Transverse colon (tissue), 4 donors: ENCODE measurements around the gene KRTAP21-3. TPM values are rescaled to one million over a fixed set of nuclear protein-coding genes. Genes with fewer than 3 reads are reported as not detected.

Experiments used
- DNase-seq: peaks from one replicate; pipeline ENCODE4 v3.0.0-alpha.2; 2019
- H3K27ac ChIP-seq, 4 donors: fragments of 200-600 bp; sonication (generic); 2 replicates each; pipeline ENCODE4 v1.5.1; 2016 to 2018; ENCODE audit warnings: inconsistent platforms in 4 of 4
- H3K27me3 ChIP-seq: fragments of 200-600 bp; sonication (generic); 2 replicates; pipeline ENCODE4 v1.5.1; 2017; ENCODE audit warnings: inconsistent platforms
- H3K36me3 ChIP-seq, 4 donors: fragments of 200-600 bp; sonication (generic); 2 replicates each; pipeline ENCODE4 v1.5.1; 2017 to 2019; ENCODE audit warnings: inconsistent platforms in 4 of 4
- H3K4me1 ChIP-seq, 4 donors: fragments of 200-600 bp; sonication (generic); 2 replicates each; pipeline ENCODE4 v1.5.1; 2017 to 2020; ENCODE audit warnings: inconsistent platforms in 4 of 4
- H3K4me3 ChIP-seq, 4 donors: fragments of 200-600 bp; sonication (generic); 1 replicate in 1 of 4; 2 replicates in 3 of 4; pipeline versions ENCODE4 v1.5.1 to v1.6.1; 2017 to 2019; ENCODE audit warnings: inconsistent platforms in 4 of 4
- H3K9me3 ChIP-seq, 2 donors: fragments of 200-600 bp; sonication (generic); 2 replicates each; pipeline ENCODE4 v1.5.1; 2017 to 2019; ENCODE audit warnings: inconsistent platforms in 2 of 2
- EP300 ChIP-seq: sonication (generic); formaldehyde crosslinking; IDR thresholded peaks from one replicate; pipeline ENCODE4 v1.6.1; 2017; ENCODE audit warnings: antibody characterized with exemption, low read depth
- POLR2A ChIP-seq: fragments of 450-650 bp; IDR thresholded peaks from one replicate; pipeline ENCODE4 v1.6.1; 2016; ENCODE audit warnings: antibody characterized with exemption, mild to moderate bottlenecking, moderate library complexity
- POLR2AphosphoS5 ChIP-seq, 3 donors: sonication (generic); formaldehyde crosslinking; IDR thresholded peaks; one replicate each; pipeline ENCODE4 v1.6.1; 2016; ENCODE audit warnings: antibody characterized with exemption in 3 of 3
- WGBS, 2 donors: methylation state at CpG; one replicate each; pipeline ENCODE4 v1.1.5; 2018; ENCODE audit warnings: low coverage in 1 of 2; 5-methylcytosine and 5-hydroxymethylcytosine counted together
- in situ Hi-C, 4 donors: fragments of 200-750 bp; cut with MboI; loops; one replicate each; pipeline versions ENCODE4 v1.15.0 to v1.15.1; 2017; ENCODE audit warnings: low sequenced_read_pairs in 3 of 4, low pct_ligation_motif_present in 1 of 4, low pct_unique_long_range_greater_than_20kb in 1 of 4
- intact Hi-C: fragments of 100-400 bp; cut with DNase I; formaldehyde crosslinking; loops from one replicate; pipeline ENCODE4 v1.15.1; 2023; ENCODE audit warnings: low total_unique reads
- total RNA-seq, 4 donors: library from RNA; depleted of rRNA; stranded (reverse); fragments of >200 nt; gene quantifications; one replicate each; pipeline ENCODE4 v1.1.0, GENCODE V29; 2016
- TF ChIP-seq, protein P1 (sequence below), 5 experiments: fragments of 200-600 bp in 3 of 5; fragments of 450-650 bp in 2 of 5; sonication (generic) in 3 of 5; IDR thresholded peaks; 1 replicate in 2 of 5; 2 replicates in 3 of 5; pipeline ENCODE4 v1.5.1; 2016 to 2017; ENCODE audit warnings: antibody characterized with exemption in 5 of 5, inconsistent platforms in 3 of 5, mild to moderate bottlenecking in 2 of 5, moderate library complexity in 1 of 5

Gene KRTAP21-3
- total RNA-seq, 4 donors from 2014 or later: not detected

DNA sequence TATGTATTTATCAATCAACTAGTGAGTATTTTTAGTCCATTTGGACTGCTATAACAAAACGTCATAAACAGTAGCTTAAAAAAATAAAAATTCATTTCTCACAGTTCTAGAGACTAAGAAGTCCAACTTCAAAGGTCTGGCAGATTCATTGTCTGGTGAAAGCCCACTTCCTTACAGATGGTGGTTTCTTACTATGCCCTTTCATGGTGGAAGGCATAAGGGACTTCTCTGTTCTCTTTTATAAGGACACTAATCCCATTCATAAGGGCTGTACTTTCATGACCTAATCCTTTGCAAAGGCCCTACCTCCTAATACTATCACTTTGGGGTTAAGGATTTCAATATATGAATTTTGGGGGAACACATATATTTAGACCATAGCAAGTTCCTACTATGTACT is 38.0 kb downstream of the KRTAP21-3 start:
- no peaks in the 10 kb centered on the region for H3K27me3 ChIP-seq
- H3K4me3 ChIP-seq: no peak overlapping the region
- no peaks in the 10 kb centered on the region for H3K36me3 ChIP-seq
- H3K27ac ChIP-seq: no peak overlapping the region
- DNase-seq: no peak
- 40 to 45% methylated on average over 1 of the region's 1 CpG for WGBS, 2 donors
- intact Hi-C loops: no loop called here
- peaks cover 0 to 2% of the 10 kb centered on the region in 2 donors for H3K9me3 ChIP-seq
- TF ChIP-seq EP300 (no peak), POLR2AphosphoS5 (IDR thresholded peaks at IDR 0.05) (no peak), POLR2A (no peak)
- TF ChIP-seq, protein P1, sequence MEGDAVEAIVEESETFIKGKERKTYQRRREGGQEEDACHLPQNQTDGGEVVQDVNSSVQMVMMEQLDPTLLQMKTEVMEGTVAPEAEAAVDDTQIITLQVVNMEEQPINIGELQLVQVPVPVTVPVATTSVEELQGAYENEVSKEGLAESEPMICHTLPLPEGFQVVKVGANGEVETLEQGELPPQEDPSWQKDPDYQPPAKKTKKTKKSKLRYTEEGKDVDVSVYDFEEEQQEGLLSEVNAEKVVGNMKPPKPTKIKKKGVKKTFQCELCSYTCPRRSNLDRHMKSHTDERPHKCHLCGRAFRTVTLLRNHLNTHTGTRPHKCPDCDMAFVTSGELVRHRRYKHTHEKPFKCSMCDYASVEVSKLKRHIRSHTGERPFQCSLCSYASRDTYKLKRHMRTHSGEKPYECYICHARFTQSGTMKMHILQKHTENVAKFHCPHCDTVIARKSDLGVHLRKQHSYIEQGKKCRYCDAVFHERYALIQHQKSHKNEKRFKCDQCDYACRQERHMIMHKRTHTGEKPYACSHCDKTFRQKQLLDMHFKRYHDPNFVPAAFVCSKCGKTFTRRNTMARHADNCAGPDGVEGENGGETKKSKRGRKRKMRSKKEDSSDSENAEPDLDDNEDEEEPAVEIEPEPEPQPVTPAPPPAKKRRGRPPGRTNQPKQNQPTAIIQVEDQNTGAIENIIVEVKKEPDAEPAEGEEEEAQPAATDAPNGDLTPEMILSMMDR (IDR thresholded peaks at IDR 0.05): no peak
- in situ Hi-C loops: no loop called here
- no peaks in the 10 kb centered on the region for H3K4me1 ChIP-seq

DNA sequence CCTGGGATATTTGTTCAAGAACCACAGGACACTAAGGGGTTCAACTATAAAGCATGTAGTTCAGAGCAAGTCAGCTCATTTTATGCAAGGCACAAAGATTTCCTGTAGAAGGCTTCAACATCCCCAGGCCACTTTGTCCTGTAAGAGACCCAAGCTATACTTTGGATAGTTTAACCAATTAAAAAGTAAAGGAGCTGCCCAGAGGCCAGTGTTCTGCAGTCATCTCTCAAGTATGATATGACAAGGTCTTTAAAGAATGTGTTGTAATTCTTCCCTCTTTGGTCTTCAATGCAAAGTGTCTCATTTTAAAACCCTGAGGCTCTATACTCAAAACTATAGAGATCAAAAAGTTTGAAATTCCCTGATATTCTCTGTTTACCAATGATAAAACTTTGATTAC is 41.8 kb downstream of the KRTAP21-3 start:
- H3K27me3 ChIP-seq: no peaks in the 10 kb centered on the region
- intact Hi-C loops: loop anchor here (5.0 kb wide), 1 partner anchor 1174 kb away; no protein-coding TSS in a partner anchor
- no peak overlapping the region for H3K4me3 ChIP-seq
- DNase-seq: no peak
- H3K4me1 ChIP-seq: no peaks in the 10 kb centered on the region
- no peak overlapping the region for H3K27ac ChIP-seq
- TF ChIP-seq, protein P1 (IDR thresholded peaks at IDR 0.05): no peak
- TF ChIP-seq EP300: no peak
- no peak for TF ChIP-seq POLR2A
- TF ChIP-seq POLR2AphosphoS5 (IDR thresholded peaks at IDR 0.05): no peak
- in situ Hi-C loops: no loop called here
- no peaks in the 10 kb centered on the region for H3K36me3 ChIP-seq
- H3K9me3 ChIP-seq: no peaks in the 10 kb centered on the region

DNA sequence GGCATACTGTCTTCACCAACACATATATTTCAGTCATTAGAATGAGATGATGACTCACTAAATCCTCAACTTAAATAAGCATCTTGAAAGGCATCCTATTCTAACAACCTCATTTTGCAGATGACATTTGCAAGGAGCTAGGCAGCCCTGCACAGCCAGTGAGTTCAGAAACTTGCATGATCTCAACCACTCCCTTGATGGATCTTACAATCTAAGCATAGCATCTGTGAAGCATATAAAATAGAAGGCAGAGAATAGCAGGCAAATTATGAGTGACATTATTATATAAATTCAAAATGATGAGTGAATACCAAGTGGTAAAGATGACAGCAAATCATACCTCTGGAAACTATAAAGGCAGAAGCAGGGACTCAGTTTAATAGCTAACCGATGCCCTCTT is 44.3 kb downstream of the KRTAP21-3 start:
- Histone ChIP-seq H3K4me1 (no peaks in the 10 kb centered on the region), H3K9me3 (no peaks in the 10 kb centered on the region), H3K4me3 (no peak overlapping the region), H3K27me3 (no peaks in the 10 kb centered on the region), H3K27ac (no peak overlapping the region), H3K36me3 (no peaks in the 10 kb centered on the region)
- in situ Hi-C loops: no loop called here
- intact Hi-C loops: no loop called here
- no peak for DNase-seq
- TF ChIP-seq EP300 (no peak), POLR2A (no peak), POLR2AphosphoS5 (IDR thresholded peaks at IDR 0.05) (no peak)
- TF ChIP-seq, protein P1 (IDR thresholded peaks at IDR 0.05): no peak
- 66 to 80% methylated on average over 1 of the region's 1 CpG for WGBS, 2 donors

DNA sequence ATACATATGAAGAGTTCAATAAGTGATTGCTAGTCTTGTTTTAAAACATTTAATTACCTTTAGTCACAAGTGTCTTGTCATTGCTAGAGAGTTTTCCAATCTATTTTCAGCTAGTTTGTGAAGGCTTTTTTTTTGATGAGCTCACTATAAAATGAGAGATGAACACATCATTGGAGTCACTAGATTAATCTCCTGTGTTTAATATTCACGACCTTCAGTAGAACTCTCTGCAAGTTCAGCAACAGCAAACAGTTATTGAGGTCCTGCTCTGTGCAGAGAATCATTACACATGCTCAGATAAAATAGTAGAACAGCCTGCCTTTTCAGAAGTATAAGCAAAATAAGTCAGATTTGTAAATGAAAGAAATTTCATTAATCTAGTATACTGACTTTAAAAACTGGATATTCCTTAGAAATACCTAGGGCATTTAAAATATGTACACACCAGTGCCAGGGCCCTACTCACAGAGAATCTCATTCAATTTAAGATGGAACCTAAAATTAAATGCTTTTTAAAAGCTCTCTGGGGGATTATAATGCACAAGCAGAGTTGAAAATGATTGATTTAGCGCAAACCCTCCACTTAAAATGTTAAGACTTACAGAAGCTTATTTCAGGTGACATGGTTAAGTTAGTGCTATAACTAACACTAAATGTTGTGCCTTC is 45.5 kb downstream of the KRTAP21-3 start:
- no peak overlapping the region for H3K4me3 ChIP-seq
- no peak overlapping the region for H3K27ac ChIP-seq
- no peaks in the 10 kb centered on the region for H3K27me3 ChIP-seq
- intact Hi-C loops: no loop called here
- TF ChIP-seq POLR2A: no peak
- H3K9me3 ChIP-seq: no peaks in the 10 kb centered on the region
- in situ Hi-C loops: no loop called here
- 61 to 67% methylated on average over 2 of the region's 2 CpGs for WGBS, 2 donors
- H3K4me1 ChIP-seq: no peaks in the 10 kb centered on the region
- H3K36me3 ChIP-seq: no peaks in the 10 kb centered on the region
- no peak for DNase-seq

DNA sequence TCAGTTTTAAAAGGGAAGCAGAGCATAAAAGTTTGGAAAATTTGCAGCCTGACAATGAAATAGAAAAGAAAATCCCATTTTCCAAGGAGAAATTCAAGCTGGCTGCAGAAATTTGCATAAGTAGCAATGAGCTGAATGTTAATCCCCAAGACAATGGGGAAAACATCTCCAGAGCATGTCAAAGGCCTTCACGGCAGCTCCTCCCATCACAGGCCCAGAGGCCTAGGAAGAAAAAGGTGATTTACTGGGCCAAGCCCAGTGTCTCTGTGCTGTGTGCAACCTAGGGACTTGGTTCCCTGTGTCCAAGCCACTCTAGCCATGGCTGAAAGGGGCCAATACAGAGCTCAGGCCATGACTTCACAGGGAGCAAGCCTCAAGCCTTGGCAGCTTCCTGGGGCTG is 49.8 kb downstream of the KRTAP21-3 start:
- Histone ChIP-seq H3K9me3 (no peaks in the 10 kb centered on the region), H3K4me1 (no peaks in the 10 kb centered on the region), H3K36me3 (no peaks in the 10 kb centered on the region), H3K27ac (no peak overlapping the region), H3K27me3 (no peaks in the 10 kb centered on the region), H3K4me3 (no peak overlapping the region)
- no peak for DNase-seq
- TF ChIP-seq, protein P1 (IDR thresholded peaks at IDR 0.05): no peak
- TF ChIP-seq EP300 (no peak), POLR2AphosphoS5 (IDR thresholded peaks at IDR 0.05) (no peak), POLR2A (no peak)
- 80 to 83% methylated on average over 1 of the region's 1 CpG for WGBS, 2 donors
- in situ Hi-C loops: no loop called here
- intact Hi-C loops: loop anchor here (10.0 kb wide), 1 partner anchor 64 kb away; the partner anchor contains the start of gene KRTAP22-1
